ENCODE measurements around the gene BIRC3.

BIRC3 gene

GRCh38 chr11:102346748-102347461 is 29.6 kb downstream of the BIRC3 start, which contains the start of gene BIRC2:
Gene BIRC2, plus strand, starts transcription at chr11:102347214. Its CDS starts 2,641 bp downstream, at chr11:102349855.
- H3K79me2 ChIP-seq (ENCODE audit: control insufficient read depth, insufficient read depth, low read length, poor library complexity), result peaks cover 10% of the 10 kb centered on the region
- peak within 1 kb of the TSS; percentile 81 for H3K4me2 ChIP-seq (ENCODE audit: low read length)
- no CpG with 5 or more reads among the region's 77 CpGs for WGBS (ENCODE audit: extremely low coverage, insufficient coverage, insufficient read length)
- H3K4me3 ChIP-seq (ENCODE audit: low read depth, low read length), result peak within 1 kb of the TSS; percentile 78
- H3K9ac ChIP-seq (ENCODE audit: low read length), result peak within 1 kb of the TSS; percentile 86
- peak within 1 kb of the TSS; percentile 91 for H3K18ac ChIP-seq (ENCODE audit: low read length)
- H2BK5ac ChIP-seq (ENCODE audit: low read depth, low read length, poor library complexity), result peak within 1 kb of the TSS; percentile 76
- H3K4me1 ChIP-seq (ENCODE audit: control insufficient read depth in 1 of 2, insufficient read depth in 2 of 2, low read length in 2 of 2), result no peaks in the 10 kb centered on the region
- H4K8ac ChIP-seq (ENCODE audit: low read depth, low read length), result peak within 1 kb of the TSS; percentile 80
- H3K4ac ChIP-seq (ENCODE audit: low read depth, low read length), result peak within 1 kb of the TSS; percentile 70
- H3K14ac ChIP-seq (ENCODE audit: low read length), result peak within 1 kb of the TSS; percentile 73
- peak within 1 kb of the TSS; percentile 94 for H3K27ac ChIP-seq (ENCODE audit: low read depth, low read length)
- peaks cover 11% of the 10 kb centered on the region for H3K79me1 ChIP-seq (ENCODE audit: low read length)
- no peak within 1 kb of the TSS for H2BK12ac ChIP-seq (ENCODE audit: low read length)
- H4K12ac ChIP-seq (ENCODE audit: low read depth, low read length), result peak within 1 kb of the TSS; percentile 96
- H3K27me3 ChIP-seq (ENCODE audit: insufficient read depth, low read length), result no peaks in the 10 kb centered on the region
- peak within 1 kb of the TSS; percentile 79 for H2AFZ ChIP-seq (ENCODE audit: insufficient read depth, low read length, poor library complexity)
- H3K9me3 ChIP-seq (ENCODE audit: insufficient read depth, low read depth, low read length), result no peaks in the 10 kb centered on the region
- peak within 1 kb of the TSS; percentile 90 for H2AK5ac ChIP-seq (ENCODE audit: low read length)
- H4K91ac ChIP-seq (ENCODE audit: low read depth, low read length), result peak within 1 kb of the TSS; percentile 86
- DNase-seq, result peak; percentile 97 to 98
- H3K23ac ChIP-seq (ENCODE audit: low read length), result no peak within 1 kb of the TSS
- peaks cover 0 to 3% of the 10 kb centered on the region in 2 experiments for H3K36me3 ChIP-seq (ENCODE audit: control insufficient read depth in 1 of 2, insufficient read depth in 2 of 2, low read length in 2 of 2)
- peak within 1 kb of the TSS; percentile 69 for H2BK120ac ChIP-seq (ENCODE audit: insufficient read depth, low read length, poor library complexity)

GRCh38 chr11:102347462-102348370 is 30.4 kb downstream of the BIRC3 start:
- H2BK12ac ChIP-seq (ENCODE audit: low read length), result no peak overlapping the region
- DNase-seq, result peak; percentile 46 to 69
- peak overlapping the region; percentile 79 for H2AFZ ChIP-seq (ENCODE audit: insufficient read depth, low read length, poor library complexity)
- peak overlapping the region; percentile 50 for H2BK5ac ChIP-seq (ENCODE audit: low read depth, low read length, poor library complexity)
- H2BK120ac ChIP-seq (ENCODE audit: insufficient read depth, low read length, poor library complexity), result peak overlapping the region; percentile 59
- WGBS (ENCODE audit: extremely low coverage, insufficient coverage, insufficient read length), result no CpG with 5 or more reads among the region's 33 CpGs
- no peaks in the 10 kb centered on the region for H3K4me1 ChIP-seq (ENCODE audit: control insufficient read depth in 1 of 2, insufficient read depth in 2 of 2, low read length in 2 of 2)
- H4K91ac ChIP-seq (ENCODE audit: low read depth, low read length), result peak overlapping the region; percentile 86
- H3K4me3 ChIP-seq (ENCODE audit: low read depth, low read length), result peak overlapping the region; percentile 78
- H3K27me3 ChIP-seq (ENCODE audit: insufficient read depth, low read length), result no peaks in the 10 kb centered on the region
- H3K79me1 ChIP-seq (ENCODE audit: low read length), result peaks cover 11% of the 10 kb centered on the region
- peak overlapping the region; percentile 81 for H3K4me2 ChIP-seq (ENCODE audit: low read length)
- H3K9me3 ChIP-seq (ENCODE audit: insufficient read depth, low read depth, low read length), result no peaks in the 10 kb centered on the region
- H3K14ac ChIP-seq (ENCODE audit: low read length), result peak overlapping the region; percentile 69
- no peak overlapping the region for H3K23ac ChIP-seq (ENCODE audit: low read length)
- H3K79me2 ChIP-seq (ENCODE audit: control insufficient read depth, insufficient read depth, low read length, poor library complexity), result peaks cover 10% of the 10 kb centered on the region
- peak overlapping the region; percentile 91 for H3K18ac ChIP-seq (ENCODE audit: low read length)
- H2AK5ac ChIP-seq (ENCODE audit: low read length), result no peak overlapping the region
- H3K9ac ChIP-seq (ENCODE audit: low read length), result peak overlapping the region; percentile 86
- peak overlapping the region; percentile 70 for H3K4ac ChIP-seq (ENCODE audit: low read depth, low read length)
- H4K8ac ChIP-seq (ENCODE audit: low read depth, low read length), result peak overlapping the region; percentile 80
- H3K27ac ChIP-seq (ENCODE audit: low read depth, low read length), result peak overlapping the region; percentile 94
- peaks cover 0 to 5% of the 10 kb centered on the region in 2 experiments for H3K36me3 ChIP-seq (ENCODE audit: control insufficient read depth in 1 of 2, insufficient read depth in 2 of 2, low read length in 2 of 2)
- peak overlapping the region; percentile 56 for H4K12ac ChIP-seq (ENCODE audit: low read depth, low read length)

DNA sequence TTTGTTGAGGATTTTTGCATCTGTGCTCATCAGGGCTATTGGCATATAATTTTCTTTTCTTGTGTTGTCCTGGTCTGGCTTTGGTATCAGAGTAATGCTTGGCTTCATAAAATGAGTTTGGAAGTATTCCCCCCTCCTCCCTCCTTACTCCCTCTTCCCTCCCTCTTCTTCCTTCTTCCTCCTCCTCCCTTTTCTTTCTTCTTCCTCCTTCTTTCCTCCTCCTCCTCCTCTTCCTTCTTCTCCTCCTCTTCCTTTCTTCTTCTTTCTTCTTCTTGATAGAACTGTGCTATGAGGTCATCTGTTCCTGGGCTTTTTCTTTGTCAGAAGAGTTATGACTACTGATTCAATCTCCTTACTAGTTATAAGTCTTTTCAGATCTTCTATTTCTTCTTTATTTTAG is 39.8 kb downstream of the BIRC3 start:
- no peaks in the 10 kb centered on the region for H3K27me3 ChIP-seq (ENCODE audit: insufficient read depth, low read length)
- no peak overlapping the region for H3K4me2 ChIP-seq (ENCODE audit: low read length)
- no peak overlapping the region for H3K27ac ChIP-seq (ENCODE audit: low read depth, low read length)
- no peak overlapping the region for H4K12ac ChIP-seq (ENCODE audit: low read depth, low read length)
- H3K9ac ChIP-seq (ENCODE audit: low read length), result no peak overlapping the region
- H3K4me1 ChIP-seq (ENCODE audit: control insufficient read depth in 1 of 2, insufficient read depth in 2 of 2, low read length in 2 of 2), result no peaks in the 10 kb centered on the region
- H2AFZ ChIP-seq (ENCODE audit: insufficient read depth, low read length, poor library complexity), result no peak overlapping the region
- no peaks in the 10 kb centered on the region for H3K79me1 ChIP-seq (ENCODE audit: low read length)
- DNase-seq, result no peak
- no peak overlapping the region for H3K4me3 ChIP-seq (ENCODE audit: low read depth, low read length)
- no peak overlapping the region for H3K18ac ChIP-seq (ENCODE audit: low read length)
- H2AK5ac ChIP-seq (ENCODE audit: low read length), result no peak overlapping the region
- peaks cover 21 to 24% of the 10 kb centered on the region in 2 experiments for H3K36me3 ChIP-seq (ENCODE audit: control insufficient read depth in 1 of 2, insufficient read depth in 2 of 2, low read length in 2 of 2)
- H4K8ac ChIP-seq (ENCODE audit: low read depth, low read length), result no peak overlapping the region
- no peak overlapping the region for H3K23ac ChIP-seq (ENCODE audit: low read length)
- no peak overlapping the region for H4K91ac ChIP-seq (ENCODE audit: low read depth, low read length)
- no peak overlapping the region for H2BK5ac ChIP-seq (ENCODE audit: low read depth, low read length, poor library complexity)
- H3K14ac ChIP-seq (ENCODE audit: low read length), result no peak overlapping the region
- H3K9me3 ChIP-seq (ENCODE audit: insufficient read depth, low read depth, low read length), result no peaks in the 10 kb centered on the region
- no peak overlapping the region for H2BK120ac ChIP-seq (ENCODE audit: insufficient read depth, low read length, poor library complexity)
- no peak overlapping the region for H3K4ac ChIP-seq (ENCODE audit: low read depth, low read length)
- H3K79me2 ChIP-seq (ENCODE audit: control insufficient read depth, insufficient read depth, low read length, poor library complexity), result no peaks in the 10 kb centered on the region
- no peak overlapping the region for H2BK12ac ChIP-seq (ENCODE audit: low read length)

- Histone ChIP-seq H4K12ac (ENCODE audit: low read depth, low read length) (no peak overlapping the region), H3K23ac (ENCODE audit: low read length) (no peak overlapping the region), H3K4me1 (ENCODE audit: control insufficient read depth in 1 of 2, insufficient read depth in 2 of 2, low read length in 2 of 2) (no peaks in the 10 kb centered on the region), H2BK5ac (ENCODE audit: low read depth, low read length, poor library complexity) (no peak overlapping the region), H3K4ac (ENCODE audit: low read depth, low read length) (no peak overlapping the region), H3K9ac (ENCODE audit: low read length) (no peak overlapping the region), H2BK120ac (ENCODE audit: insufficient read depth, low read length, poor library complexity) (no peak overlapping the region), H4K8ac (ENCODE audit: low read depth, low read length) (no peak overlapping the region), H3K27me3 (ENCODE audit: insufficient read depth, low read length) (no peaks in the 10 kb centered on the region), H3K4me2 (ENCODE audit: low read length) (no peak overlapping the region), H3K79me2 (ENCODE audit: control insufficient read depth, insufficient read depth, low read length, poor library complexity) (no peaks in the 10 kb centered on the region), H3K4me3 (ENCODE audit: low read depth, low read length) (no peak overlapping the region), H2AK5ac (ENCODE audit: low read length) (no peak overlapping the region), H3K79me1 (ENCODE audit: low read length) (no peaks in the 10 kb centered on the region), H3K14ac (ENCODE audit: low read length) (no peak overlapping the region), H3K36me3 (ENCODE audit: control insufficient read depth in 1 of 2, insufficient read depth in 2 of 2, low read length in 2 of 2) (peaks cover 17 to 21% of the 10 kb centered on the region in 2 experiments), H3K9me3 (ENCODE audit: insufficient read depth, low read depth, low read length) (no peaks in the 10 kb centered on the region), H3K27ac (ENCODE audit: low read depth, low read length) (no peak overlapping the region), H2BK12ac (ENCODE audit: low read length) (no peak overlapping the region), H2AFZ (ENCODE audit: insufficient read depth, low read length, poor library complexity) (no peak overlapping the region), H4K91ac (ENCODE audit: low read depth, low read length) (no peak overlapping the region), H3K18ac (ENCODE audit: low read length) (no peak overlapping the region)
- no peak for DNase-seq
- no CpG with 5 or more reads among the region's 3 CpGs for WGBS (ENCODE audit: extremely low coverage, insufficient coverage, insufficient read length)
Measured at GRCh38 chr11:102359372-102359771, 42.1 kb downstream of the BIRC3 start.

All from trophoblast cell (in vitro differentiated cells and primary cell).